NCI-H69 (cell line): ENCODE measurements around the gene ETS2.
"Not testable (repeated sequence)": the region's sequence is repeated elsewhere in the genome, so short reads cannot be mapped to it uniquely, and the experiment has no call there.

Experiments used
- DNase-seq: peaks from one replicate; lab custom pipeline; 2025; lab: John Stamatoyannopoulos, UW

ETS2 gene

DNA sequence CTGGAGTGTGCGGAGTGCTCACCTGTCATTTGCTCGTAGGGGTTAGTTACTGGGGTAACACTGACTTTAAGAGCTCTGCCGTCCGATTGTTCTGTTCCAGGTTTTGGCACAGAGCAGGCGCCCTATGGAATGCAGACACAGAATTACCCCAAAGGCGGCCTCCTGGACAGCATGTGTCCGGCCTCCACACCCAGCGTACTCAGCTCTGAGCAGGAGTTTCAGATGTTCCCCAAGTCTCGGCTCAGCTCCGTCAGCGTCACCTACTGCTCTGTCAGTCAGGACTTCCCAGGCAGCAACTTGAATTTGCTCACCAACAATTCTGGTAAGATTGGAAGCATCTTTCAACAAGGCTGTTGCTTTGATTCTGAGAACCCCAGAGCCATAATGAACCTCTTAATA is 12.6 kb downstream of the ETS2 start:
- DNase-seq = no peak

DNA sequence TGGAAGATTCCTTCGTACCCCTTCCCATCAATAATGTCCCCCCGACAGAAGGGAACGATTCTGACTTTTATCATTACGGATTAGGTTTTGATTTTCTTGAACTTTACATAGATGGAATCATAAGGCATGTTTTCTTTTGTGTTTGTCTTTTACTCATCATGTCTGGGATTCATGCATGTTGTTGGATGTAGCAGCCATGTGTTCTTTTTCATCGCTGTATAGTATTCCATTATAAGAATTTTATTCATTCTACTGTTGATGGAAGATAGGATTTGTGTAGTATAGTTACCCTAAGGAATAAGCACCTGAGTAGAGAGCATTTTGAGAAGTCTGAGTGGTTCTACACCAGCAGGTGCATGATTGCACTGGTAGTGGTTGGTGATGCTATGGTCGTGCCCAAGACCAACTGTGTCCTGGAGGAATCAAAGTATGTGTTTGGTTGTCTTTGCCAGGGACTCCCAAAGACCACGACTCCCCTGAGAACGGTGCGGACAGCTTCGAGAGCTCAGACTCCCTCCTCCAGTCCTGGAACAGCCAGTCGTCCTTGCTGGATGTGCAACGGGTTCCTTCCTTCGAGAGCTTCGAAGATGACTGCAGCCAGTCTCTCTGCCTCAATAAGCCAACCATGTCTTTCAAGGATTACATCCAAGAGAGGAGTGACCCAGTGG is 13.5 kb downstream of the ETS2 start:
- DNase-seq = no peak

DNA sequence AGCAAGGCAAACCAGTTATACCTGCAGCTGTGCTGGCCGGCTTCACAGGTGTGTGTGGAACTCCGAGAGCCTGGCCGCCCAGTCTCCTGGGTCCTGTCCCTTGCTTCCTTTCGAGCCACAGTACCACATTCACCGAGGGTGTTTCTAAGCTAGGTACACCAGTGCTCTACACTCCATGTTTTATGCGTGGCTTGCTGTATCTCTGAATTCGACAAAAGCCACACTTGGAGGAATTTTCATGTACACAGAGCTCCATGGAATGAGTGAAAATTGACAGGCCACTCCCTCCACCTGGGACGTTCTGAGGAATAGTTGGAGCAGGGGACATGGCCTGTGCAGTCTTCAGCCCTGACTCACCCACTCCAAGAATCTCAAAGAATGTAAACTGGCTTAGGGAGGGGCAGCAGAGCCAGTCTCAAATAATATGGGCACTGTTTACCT is 14.0 kb downstream of the ETS2 start:
- no peak for DNase-seq

DNA sequence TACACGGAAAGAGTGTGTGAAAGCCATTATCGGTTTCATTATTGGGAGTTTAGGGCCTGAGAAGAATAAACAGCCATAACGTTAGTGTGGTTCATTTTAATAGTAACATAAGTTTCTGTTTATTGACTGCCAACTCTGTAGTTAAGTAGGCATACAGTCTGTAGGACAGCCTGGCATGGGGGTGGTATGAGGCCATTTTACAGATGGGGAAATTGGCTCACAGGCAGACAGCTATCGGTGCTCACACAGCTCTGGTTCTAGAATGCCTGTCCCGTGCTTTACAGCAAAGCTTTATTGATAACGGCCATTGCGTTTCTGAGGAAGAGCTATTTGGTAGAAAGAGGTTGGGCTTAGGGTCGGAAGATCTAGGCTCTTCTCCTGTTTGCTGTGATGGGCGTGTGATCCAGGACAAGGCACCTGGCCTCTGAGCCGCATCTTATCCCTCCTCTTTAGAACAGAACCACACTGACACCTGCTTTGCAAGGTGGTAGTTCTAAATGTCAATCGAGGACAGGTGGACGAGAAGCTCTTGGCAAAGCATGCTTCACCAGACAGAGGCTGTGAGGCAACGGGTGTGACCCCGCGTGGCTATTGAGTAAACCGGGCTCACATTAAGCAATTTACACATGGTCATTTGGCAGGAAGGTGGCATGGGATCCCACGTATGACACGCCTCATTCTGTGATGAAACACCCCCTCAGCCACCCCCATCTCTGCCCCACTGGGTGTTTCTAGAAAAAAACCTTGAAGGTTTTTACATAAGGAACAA is 14.9 kb downstream of the ETS2 start:
- no peak for DNase-seq

DNA sequence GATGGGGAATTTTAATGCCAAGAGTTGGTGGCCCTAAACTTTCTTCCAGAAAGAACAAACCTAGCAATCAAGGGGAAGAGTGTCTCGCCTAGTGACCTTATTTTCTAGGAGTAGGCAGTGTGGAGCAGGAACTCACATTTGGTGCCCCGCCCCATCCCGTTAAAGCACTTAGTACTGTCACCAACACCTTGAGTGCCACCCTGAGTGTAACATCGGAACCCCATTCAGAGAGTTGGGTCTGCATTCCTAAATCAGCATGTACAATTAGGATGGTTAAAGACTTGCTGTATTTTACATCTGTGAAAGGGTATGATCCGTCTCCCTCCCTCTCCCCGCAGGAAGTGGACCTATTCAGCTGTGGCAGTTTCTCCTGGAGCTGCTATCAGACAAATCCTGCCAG is 15.5 kb downstream of the ETS2 start:
- no peak for DNase-seq

DNA sequence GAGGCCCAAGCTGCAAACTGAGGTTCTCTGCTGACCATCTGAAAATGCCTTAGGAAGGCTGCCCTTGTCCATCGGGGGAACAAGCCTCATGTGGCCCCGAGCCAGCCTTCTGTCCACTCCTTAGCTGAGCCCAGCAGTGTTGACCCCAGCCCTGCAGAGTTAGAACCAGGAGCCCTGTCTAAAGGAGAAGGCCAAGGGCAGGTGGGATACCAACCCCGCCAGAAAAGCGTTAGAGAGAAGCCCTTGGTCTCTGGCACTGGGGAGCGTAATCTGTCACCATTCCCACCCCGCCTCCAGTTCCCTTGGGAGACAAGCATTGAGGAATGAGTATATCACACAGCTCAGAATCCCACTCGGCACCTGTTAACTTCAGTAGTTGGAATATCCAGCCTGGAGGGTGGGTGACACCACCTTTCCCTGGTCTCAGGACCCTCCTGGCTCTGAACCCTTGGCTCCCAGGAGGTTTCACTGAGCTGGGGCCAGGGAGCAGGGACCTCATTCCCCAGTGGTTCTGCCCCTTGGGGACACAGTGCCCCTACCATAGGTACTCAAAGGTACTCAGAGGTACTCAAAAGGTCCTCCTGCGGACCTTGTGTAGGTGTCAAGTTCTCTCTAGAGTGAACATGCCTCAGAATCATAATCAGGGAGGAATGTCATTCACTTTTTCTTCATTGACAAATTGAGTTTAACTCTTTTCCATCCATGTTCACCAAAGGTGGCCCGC is 16.4 kb downstream of the ETS2 start:
- DNase-seq = no peak

DNA sequence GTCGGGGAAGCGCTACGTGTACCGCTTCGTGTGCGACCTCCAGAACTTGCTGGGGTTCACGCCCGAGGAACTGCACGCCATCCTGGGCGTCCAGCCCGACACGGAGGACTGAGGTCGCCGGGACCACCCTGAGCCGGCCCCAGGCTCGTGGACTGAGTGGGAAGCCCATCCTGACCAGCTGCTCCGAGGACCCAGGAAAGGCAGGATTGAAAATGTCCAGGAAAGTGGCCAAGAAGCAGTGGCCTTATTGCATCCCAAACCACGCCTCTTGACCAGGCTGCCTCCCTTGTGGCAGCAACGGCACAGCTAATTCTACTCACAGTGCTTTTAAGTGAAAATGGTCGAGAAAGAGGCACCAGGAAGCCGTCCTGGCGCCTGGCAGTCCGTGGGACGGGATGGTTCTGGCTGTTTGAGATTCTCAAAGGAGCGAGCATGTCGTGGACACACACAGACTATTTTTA is 17.1 kb downstream of the ETS2 start:
- no peak for DNase-seq

DNA sequence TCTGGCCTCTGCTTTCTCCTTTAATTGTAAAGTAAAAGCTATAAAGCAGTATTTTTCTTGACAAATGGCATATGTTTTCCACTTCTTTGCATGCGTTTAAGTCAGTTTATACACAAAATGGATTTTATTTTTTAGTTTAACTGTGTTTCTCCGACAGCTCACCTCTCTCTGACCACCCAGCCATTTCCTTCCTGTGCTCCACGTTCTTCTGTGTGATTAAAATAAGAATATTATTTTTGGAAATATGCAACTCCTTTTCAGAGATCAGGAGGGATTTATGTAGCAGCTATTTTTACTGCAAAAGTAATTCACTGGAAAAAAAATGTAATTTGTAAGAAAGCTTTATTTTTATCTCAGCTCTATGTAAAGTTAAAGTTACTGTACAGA is 18.0 kb downstream of the ETS2 start:
- no peak for DNase-seq

DNA sequence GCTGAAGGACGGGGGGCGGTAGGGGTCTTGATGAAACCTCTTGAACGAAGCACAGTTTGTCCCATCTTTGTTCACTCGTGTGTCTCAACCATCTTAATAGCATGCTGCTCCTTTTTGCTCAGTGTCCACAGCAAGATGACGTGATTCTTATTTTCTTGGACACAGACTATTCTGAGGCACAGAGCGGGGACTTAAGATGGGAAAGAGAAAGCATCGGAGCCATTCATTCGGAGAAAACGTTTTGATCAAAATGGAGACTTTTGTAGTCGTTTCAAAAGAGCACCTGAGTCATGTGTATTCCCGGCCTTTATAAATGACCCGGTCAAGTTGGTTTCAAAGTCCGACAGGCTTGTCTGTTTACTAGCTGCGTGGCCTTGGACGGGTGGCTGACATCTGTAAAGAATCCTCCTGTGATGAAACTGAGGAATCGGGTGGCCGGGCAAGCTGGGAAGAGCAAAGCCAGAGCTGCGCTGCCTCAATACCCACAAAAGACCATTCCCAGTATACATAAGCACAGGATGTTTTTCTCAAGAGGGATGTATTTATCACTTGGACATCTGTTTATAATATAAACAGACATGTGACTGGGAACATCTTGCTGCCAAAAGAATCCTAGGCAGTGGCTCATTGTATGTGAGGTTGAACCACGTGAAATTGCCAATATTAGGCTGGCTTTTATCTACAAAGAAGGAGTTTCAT is 18.5 kb downstream of the ETS2 start:
- DNase-seq = no peak

DNA sequence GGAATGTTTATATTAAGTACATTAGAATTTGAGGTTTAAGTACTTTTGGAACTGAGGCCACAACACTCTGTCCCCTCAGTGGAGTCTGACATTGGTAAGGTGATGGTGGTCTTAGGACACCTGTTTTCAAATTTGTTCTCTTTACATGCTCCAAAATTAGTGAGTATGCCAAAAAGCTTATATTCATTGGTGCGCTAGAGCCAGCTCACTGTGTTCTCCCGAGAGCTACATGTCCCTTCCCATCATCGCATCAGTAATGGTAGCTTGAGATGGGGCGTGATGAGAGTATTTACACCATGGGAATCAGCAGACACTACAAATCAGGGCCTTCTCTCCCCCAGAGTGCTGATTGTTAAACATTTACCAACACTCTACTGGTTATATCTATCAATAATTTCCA is 19.5 kb downstream of the ETS2 start:
- no peak for DNase-seq

DNA sequence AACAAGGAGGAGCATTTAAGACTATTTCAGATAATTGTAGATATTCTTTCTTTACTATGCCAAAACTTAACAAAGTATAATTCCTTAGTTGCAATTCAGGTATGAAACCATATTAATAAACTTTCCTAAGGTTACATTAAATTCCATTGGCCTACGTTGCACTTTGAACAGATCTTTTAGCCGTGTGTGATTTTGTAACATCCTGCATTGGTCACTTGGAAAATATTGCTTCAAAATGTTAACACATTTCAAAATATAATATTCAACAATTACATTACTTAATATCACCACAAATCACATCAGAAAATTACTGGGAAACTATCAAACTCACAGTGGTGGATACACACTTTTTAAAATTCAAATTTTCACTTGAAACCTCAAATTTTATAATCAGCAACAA is 20.2 kb downstream of the ETS2 start:
- DNase-seq = no peak

DNA sequence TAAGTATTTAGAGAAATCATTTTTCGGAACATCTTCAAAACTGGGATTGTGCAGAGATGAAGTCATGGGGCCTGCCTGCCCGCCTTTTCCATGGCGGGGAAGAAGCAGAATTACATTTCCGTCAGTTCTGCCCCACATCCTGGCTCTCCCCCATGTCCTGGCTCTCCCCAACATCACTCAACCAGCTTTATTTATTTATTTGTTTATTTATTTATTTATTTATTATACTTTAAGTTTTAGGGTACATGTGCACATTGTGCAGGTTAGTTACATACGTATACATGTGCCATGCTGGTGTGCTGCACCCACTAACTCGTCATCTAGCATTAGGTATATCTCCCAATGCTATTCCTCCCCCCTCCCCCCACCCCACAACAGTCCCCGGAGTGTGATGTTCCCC is 22.4 kb downstream of the ETS2 start:
- not testable (repeated sequence) for DNase-seq

DNA sequence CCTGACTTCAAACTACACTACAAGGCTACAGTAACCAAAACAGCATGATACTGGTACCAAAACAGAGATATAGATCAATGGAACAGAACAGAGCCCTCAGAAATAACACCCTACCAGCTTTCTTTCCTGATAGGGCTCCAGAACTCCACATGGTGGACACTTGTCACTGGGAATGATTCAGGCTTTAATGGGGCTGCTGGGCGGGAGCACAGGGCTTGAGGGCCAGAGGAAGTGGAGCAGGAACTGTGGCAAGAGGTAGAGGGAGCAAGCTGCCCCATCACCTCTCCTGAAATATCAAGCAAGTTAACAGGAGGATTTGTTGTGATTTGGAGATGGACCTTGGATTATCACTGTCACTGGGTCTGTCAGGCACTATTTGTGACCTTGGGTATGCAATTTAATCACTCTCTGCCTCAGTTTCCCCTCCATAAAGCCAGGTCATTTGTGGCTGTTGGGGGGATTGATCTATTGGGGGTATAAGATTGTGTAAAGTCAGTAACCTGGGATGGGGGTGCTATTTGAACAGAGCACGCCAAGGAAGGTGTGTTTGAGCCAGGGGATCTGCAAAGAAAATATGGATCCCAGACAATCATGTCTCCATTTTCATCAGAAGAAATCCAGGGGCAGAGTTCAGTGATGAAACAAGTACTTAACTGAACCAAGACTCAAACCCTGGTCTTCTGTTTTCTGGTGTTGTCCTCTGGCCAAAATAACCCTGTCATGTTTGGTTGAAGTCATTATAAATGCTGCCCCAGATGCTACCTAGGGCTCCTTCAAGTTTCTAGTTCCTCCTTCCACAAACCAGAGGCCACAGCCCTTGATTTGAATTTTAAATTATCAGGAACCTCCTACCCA is 25.2 kb downstream of the ETS2 start:
- DNase-seq = no peak

DNA sequence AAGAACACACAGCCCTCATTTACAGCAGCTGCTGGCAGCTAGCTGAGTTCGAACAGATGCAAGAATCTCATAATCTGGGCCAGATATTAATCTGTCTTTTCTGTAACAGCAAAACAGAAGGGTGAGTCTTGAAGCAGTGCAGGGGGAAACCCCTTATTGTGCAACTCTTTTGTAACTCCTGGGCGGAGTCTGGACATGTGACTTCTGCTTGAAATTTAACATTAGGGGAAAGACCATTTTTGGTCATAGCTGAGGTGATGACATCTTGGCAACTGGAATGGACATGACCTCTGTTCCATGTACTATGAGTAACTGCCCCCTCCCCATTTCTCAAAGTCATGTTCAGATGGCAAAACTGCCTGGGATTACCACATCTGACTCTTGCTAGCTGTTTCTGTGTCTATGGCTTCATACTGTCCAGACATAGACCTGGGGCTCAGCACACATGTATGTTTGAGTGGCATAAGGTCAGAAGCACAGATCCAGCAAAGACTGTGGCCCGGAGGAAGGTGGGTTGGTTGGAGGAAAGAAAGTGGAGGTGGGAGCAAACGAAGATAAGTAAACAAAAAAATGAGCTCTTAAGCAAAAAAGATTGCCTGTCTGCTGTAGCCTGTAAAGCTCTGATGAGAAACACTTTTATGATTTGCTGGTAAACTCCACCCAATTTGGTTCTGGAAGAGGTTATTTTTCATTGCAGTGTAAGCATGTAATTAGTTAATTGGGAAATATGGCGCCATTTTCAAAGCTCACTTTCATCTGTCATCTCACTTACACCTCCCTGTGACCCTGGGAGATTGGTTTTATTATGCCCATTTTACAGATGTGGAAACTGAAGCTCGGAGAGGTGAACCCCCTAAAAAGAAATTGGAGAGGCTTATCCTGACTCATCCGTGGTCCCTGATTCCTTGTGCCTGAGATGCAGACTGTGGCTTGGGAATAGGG is 26.1 kb downstream of the ETS2 start:
- peak; percentile 38 for DNase-seq

DNA sequence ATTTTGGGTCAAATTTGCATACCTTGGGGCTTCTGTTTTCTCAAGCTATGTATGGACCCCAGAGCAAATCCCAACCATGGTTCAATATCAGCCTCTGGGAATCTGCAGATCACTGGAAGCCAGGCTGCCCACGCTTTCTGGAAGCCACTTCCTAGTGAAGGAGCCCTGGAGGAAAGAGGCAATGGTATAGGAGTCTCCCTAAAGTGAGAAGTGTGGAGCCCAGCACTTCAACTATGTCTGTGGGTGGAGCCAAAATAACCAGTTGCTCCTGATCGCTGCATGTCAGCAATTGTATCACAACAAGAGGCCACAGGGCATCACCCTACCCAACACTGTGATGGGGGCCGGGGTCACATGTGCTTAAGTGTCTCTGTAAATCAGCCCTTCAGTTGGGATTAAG is 26.9 kb downstream of the ETS2 start:
- DNase-seq = no peak

DNA sequence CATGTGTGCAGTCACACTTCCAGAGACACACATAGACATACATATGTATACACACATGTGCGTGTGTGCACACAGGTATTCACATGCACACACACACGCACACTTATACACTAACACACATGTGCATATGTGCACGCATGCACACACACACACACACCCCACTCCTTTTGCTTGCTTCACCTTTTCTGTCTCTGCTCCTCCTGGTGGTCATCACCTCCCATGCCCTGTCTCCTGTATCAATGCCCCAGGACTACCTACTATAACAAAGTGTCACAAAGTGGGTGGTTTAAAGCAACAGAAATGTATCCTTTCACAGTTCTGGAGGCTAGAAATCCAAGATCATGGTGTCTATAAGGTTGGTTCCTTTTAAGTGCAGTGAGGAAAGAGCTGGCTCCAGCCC is 27.4 kb downstream of the ETS2 start:
- no peak for DNase-seq

DNA sequence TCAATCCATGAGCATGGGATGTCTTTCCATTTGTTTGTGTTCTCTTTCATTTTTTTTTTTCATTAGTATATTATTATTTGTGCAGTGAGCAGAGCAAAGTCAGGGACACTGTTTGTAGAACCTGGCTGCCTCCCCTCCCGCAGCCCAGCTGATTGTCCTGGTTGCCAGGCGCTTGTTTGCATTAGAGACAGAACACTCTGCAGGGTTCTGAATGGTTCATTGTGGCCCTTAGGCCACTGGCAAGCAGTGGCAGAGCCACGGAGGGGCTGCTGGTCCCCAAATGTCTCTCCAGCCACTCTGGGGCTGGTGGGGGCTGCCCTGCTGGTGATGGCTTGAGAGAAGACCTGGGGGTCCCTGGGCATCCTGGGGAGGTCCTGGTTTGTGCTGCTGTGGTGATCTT is 29.0 kb downstream of the ETS2 start:
- peak; percentile 85 for DNase-seq

DNA sequence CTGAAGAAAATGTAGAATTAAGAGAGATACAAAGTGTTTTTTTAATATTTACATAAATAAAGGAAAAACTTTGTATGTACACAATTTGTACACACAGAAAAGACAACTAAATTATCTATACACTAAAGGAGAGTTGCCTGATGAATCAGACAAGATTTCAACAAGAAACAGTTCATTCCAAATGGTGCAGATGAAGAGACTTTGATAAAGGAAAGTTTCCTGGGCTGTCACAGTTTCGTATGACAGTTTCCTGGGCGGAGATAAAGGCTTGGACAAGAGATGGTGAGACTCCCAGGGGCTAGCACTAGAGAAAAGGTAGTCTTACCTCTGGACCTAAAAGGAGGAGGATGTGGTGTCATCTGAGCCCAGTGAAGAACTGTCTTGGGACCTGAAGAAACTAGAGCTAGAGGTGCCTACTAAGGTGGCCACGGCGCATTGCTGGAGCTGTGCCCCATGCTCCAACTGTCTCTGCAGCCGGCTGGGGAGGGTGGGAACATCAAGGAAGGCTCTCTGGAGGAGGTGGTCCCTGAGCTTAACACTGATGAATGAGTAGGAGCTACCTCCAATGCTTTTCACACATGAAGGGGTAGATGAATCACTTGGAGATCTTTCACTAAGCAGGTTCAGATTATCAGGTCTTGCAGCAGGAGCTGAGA is 32.2 kb downstream of the ETS2 start:
- no peak for DNase-seq

DNA sequence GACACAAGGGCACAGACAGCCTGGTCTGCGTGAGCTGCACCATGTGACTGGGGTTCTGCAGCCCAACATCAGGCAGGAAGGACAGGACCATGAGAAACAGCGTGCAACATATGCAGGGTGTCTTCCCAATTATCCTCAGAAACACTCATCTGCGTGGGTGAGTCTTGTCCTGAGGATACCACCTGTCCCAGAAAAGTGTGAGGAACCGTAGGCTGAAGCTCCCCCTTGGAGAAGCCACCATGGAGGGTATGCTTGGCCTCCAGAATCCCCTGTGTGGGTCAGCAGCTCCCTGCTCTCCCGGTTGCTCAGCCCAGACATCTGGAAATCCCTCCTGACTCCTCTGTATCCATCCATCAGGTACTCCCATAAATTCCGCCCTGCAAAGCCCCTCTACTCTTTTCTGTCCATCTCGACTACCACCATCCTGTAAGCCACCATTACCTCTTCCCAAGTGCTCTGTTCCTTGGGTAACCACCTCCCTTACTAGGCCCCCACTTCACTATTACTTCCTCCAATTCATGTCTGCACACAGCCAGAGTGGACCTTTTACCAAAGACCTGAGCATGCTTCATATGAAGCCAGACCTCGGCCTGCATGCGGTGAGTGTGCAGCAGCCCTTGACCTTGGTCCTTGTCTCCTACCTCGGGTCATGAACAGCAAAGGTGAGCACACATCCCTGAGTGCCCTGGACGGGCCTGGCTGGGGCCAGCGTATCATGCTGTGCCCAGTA is 33.0 kb downstream of the ETS2 start:
- DNase-seq = no peak
